Stimulated activated CD4-positive, alpha-beta T cell treated with anti-CD3 and anti-CD28 coated beads, Interleukin-1b, Interleukin-23, amount 100 ng/mL, for 4 hours (primary cell): Measurements from ENCODE around the gene ALPL.
"Not testable (repeated sequence)": the region's sequence is repeated elsewhere in the genome, so short reads cannot be mapped to it uniquely, and the experiment has no call there.

Experiments used
- DNase-seq, 2 donors: peaks; one replicate each; pipeline ENCODE4 v3.0.0-alpha.2; 2020; ENCODE audit warnings: low read depth in 2 of 2

The ALPL gene

DNA sequence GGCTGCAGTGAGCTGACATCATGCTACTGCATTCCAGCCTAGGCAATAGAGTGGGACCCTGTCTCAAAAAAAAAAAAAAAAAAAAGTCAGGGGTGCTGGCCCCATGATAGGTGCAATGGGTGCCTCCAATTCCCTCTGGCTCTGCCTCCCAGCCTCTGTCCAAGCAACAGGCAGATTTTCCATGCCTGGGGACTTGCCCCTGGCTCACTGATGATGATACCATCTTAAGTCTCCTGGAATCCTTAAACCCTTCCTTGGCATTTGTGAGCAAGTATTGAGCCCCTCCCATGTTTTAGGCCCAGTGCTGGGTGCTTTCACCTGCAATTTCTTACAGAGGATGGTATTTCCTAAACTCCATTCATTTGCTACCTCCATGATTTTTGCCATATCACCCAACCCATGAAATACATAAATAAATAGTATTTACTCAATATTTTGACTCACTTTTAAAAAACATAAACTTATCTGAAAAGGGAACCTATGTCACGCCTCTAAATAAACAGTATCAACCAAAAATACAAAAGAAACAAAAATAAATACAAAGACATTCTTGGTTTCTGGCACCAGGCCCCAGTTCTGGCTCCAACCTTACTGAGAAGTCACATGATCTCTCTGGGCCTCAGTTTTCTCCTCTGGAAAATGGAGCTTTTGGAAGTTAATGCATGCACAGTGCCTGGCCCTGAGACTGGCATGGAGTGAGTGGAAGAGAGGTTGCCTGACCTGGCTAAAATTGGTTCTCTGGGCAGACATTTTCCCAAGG is 1.5 kb upstream of the ALPL start:
- no peak for DNase-seq

DNA sequence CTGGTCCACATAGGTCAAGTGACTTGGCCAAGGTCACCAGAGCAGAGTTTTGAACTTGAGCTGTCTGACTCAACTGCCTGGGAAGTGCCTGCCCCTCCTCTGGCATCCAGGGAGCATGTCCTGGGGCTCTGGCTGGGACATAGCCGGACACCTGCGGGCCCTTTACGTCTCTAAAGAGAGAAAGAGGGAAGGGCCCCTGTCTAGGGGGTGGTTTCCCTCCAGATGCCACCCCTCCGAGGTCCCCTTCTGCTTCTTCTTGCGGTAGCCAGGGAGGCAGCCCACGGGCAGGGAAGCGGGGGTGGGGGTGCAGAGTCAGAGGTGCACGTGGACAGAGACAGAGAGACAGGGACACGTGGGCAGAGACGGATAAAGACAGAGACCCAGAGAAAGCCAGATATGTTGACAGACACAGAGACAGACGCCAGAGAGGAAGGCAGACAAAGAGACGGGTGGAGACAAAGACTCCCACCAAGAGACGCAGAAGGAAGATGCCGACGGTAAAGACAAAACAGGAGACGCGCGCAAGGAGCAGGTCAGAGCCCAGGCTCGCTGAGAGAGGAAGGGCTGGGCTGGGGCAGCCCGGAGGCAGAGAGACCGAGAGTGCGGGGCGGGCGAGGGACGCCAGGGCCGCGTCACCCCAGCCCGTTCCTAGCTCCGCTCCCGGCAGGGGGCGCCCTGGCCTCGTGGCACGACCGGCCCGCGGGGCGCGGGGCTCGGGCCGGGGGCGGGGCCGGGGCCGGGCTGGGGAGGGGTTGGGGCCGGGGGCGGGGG is 458 bp upstream of the ALPL start:
- DNase-seq: peak; percentile 53 to 76

DNA sequence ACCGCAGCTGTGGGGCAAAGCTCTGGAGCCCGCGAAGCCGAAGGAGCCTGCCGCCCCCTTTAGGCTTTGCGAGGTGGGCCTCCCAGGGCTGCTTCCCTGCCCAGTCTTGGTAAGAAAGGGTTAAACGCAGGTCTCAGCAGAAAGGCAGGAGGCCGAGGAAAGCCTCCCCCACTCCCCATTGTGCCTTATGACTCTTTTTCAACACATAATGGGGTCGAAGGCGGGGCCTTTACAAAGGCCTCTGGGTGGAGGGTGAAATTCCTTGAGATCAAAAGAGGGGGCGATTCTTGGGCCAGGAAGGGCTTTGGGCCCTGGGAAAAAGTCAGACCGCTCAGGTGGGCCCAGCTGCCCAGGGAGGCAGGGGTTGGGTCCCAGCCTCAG is 880 bp downstream of the ALPL start:
- no peak for DNase-seq

DNA sequence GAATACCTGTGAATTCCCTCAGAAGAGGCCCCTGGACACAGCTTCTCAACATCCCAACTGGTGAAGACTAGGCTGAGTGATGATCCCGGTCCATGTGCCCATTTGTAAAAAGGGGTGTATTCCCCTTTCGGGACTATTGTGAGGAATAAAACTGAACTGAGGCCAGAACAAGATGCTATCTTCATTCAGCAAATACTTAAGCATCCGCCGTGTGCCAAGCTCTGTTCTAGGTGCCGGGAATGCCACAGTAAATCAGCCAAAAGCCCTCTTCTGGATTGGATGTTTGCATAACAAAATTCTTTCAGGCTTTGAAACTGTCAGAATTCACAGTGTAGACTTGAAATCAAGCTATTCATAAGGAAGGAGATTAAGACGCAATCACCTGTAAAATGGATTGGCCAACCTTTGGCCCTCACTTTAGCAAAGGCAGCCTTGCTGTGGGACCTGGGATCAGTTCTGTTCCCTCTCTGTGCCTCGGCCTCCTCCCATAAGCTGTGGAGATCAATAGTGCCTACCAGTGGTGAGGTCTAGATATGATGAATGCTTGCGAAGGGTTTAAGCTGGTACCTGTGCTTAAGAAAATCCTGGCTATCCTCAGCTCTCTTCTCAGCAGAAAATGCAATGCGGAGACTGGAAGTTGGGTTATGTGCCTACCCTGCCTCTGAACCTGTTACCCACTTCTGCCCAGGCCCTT is 1.8 kb downstream of the ALPL start:
- no peak for DNase-seq

DNA sequence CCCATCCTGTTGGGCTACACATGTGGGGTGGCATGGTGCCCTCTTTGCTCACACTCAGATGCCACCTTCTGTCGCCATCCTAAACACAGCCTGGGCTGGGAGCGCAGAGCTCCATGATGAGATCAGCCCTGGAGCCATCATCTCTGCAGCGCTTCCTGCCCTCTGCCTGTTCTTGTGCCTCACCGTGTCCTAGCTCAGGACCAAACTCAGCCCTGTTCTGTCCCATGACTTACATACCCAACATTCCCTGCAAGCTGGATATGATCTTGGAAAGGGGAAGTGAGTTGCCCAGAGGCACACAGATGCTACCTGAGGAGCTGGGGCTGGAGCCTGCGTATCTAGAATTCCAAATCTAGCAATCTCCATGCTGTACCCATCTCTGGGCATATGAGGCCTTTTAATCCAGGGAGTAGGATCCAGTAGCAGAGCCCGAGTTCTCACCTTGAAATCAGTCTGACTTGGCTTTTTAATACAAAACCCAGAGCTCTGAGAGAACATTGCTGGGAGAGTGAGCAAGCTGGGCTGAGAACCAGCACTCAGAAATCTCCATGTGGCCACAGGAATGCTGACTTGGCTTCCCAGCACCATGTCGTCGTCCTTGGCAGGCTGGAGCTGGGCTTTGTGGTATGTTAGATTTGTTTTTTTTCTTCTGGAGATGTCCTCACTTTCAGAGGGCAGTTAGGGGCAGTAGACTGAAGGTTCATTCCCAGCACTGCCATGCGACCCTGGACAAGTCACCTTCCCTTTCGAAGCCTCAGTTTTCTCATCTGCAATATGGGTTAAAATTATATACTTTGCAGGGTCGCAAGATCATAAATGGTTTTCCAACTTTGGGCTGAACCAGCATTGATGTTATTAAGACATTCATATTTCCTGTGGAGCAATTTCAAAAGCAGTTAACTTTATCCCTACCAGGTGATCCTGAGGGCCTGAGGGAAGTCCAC is 2.6 kb downstream of the ALPL start:
- DNase-seq: no peak

DNA sequence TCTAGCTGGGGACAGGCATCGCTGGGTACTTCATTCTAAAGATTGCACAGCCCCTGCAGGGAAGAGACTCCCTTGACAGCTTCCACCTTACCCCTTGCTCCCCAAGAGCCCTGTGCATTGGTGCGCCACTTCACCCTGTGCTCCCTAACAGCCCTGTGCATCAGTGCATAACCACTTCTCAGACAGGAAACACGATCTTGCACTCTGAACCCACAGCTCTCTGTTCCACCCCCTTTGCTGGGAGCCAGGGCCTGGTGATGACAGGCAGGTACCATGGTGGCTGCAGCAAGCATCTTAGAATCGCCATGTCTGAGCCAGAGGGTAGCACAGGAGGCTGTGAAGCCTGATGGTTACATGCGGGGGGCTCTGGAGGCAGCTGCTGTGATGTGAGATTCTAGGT is 5.0 kb downstream of the ALPL start:
- no peak for DNase-seq

DNA sequence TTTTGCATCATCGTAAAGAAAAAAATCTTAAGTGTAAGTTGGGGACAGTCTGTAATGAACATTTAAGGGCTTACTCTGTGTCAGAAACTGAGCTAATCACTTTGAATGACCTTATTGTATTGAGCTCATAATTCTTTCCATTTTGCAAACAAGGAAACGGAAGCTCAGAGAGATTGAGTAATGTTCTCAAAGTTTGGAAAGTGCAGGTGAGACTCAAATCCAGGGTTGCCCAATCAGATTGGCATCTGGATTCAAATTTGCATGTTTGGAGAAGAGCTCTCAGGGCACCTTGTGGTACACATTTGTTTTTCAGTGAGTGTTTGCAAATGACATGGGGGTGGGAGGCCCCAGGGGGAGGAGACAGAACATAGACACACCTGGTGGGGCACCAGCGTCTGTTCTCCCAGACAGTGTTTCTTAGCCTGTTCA is 8.0 kb downstream of the ALPL start:
- DNase-seq: no peak

DNA sequence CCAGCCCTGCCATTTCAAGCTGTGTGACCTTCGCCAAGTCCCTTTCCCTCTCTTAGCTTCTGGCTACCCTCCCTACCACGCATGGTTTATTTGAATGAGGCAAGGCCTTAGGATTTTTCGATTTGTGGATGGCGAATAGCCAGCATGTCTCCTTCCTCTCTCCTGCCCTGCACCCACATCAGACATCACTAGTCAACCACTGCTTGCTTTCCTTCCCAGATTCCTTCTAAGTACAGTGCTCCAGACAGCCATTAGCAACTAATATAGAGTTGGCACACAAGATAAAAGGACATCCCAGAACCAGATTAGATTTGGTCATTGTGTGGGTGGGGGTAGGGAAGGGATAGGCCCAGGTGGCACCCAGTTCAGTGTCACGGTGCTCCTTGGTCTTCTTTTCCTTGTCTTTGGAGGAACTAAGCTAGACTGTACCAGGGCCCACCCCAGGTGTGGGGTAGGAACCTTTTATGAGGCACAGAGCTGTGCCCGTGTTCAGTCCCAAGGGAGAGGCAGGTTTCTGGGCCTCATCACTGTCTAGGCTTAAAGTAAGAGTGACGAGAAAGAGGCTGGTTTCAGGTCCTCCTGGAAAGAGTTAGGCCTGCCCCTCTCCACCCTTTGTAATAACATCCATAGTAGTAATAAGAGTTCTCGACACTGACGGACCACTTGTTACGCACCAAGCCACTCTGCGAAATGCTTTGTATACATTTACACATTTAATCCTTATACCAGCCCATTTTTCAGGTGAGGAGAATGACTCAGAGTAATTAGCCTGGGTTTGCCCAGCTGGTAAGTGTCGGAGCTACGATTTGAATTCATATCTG is 8.6 kb downstream of the ALPL start:
- DNase-seq: no peak

DNA sequence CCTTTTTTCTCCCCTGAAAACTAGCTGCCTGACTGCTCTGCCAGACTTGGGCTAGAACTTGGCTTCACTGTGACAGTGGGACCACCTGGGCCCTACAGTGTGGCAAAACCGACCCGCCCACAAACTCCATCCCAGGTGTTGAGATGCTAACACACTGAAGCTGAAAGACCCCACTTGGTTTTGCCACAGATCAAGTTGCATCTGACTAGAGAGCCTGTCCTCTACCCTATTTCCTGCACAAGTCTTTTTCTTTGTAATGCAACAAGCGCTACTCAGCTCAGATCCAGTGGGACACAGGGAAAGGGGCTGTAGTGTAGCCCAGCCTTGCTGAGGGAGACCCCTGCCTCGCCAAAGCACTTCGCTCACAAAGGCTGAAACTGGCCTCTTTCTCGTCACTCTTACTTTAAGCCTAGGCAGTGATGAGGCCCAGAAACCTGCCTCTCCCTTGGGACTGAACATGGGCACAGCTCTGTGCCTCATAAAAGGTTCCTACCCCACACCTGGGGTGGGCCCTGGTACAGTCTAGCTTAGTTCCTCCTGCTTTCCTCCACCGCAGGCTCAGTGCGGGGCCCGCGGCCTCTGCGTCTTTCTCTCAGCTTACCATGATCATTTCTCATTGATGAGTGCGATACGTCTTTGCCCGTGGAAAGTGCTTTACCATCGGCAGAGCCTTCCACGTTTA is 9.7 kb downstream of the ALPL start:
- DNase-seq: no peak

DNA sequence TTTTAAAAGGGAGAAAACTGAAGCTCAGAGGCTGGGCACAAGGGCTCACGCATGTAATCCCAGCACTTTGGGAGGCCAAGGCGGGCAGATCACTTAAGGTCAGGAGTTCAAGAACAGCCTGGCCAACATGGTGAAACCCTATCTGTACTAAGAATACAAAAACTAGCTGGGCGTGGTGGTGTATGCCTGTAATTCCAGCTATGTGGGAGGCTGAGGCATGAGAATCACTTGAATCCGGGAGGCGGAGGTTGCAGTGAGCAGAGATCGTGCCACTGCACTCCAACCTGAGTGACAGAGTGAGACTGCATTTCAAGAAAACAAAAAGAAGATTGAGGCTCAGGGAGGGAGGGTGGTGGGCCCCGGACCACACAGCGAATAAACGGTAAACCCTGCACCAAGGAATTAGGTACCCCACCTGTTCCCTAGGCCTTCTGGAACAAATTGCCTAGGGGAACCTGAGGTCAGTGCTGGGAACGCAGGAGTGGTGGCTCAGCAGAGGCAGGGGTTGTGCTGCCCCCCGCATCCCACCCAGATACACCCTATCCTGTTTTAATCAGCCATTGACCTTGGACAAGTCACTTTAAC is 10.4 kb downstream of the ALPL start:
- not testable (repeated sequence) for DNase-seq

DNA sequence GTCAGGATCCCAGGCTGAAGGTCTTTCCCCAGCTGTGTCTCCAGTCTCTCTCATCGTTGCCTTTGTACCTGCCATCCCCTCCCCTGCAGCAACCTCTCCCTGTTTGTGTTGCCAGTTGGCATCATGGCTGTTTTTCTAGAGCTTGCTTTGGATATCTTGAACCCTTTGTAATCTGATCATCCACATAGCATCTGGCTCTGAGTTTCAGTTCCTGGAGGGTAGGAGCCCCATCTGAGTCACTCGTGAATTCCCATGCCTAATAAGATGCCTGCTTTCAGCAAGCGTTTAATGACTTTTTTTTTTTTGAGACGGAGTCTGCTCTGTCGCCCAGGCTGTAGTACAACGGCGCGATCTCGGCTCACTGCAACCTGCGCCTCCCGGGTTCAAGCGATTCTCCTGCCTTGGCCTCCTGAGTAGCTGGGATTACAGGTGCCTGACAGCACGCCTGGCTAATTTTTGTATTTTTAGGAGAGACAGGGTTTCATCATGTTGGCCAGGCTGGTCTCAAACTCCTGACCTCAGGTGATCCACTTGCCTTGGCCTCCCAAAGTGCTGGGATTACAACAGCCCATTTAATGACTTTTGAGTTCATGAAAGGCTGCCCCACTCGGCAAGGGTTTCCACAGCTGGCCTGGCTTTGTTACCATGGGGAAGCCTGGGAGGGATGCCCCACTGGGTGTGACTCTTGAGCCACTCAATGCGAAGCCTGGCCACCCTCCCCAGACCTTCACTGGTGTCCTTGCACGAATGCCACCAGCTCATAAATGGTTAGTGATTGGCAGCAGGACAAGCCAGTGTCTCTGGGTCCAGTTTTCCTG is 11.9 kb downstream of the ALPL start:
- DNase-seq: no peak

DNA sequence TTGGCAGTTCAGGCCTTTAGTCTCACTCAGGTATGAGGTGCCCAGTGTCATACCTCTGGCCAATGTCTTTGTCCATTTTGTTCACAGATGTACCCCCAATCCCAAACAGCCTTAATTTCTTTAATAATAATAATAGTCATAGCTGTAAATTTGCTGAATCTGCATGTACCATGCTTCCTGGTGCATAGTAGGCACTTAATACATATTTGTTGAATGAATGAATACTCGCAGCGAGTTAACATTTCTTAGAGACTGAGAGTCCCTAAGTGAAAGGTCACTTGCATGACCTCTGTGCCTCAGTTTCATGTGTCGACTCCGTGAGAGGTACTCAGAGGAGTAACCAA is 12.5 kb downstream of the ALPL start:
- DNase-seq: no peak

DNA sequence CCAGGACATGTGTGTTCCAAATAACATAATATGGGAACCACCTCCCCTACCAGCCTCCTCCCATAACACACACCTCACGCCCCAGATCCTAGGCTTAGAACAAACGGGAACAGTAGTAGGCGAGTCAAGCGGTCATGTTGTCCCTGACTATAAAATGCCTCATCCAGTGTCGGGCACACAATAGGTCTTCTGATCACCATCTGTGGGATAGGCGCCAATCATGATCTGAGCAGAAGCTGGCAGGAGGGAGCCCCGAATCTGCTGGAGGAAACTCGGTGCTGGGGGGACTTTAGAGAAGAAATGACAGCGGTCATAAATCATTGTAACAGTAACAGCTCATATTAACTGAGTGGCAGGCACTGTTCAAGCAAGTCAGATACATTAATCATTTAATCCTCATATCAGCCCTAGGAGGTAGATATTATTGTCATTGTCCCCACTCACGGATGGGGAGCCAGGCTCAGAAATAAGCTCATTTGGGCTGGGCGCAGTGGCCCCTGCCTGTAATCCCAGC is 13.4 kb downstream of the ALPL start:
- no peak for DNase-seq

DNA sequence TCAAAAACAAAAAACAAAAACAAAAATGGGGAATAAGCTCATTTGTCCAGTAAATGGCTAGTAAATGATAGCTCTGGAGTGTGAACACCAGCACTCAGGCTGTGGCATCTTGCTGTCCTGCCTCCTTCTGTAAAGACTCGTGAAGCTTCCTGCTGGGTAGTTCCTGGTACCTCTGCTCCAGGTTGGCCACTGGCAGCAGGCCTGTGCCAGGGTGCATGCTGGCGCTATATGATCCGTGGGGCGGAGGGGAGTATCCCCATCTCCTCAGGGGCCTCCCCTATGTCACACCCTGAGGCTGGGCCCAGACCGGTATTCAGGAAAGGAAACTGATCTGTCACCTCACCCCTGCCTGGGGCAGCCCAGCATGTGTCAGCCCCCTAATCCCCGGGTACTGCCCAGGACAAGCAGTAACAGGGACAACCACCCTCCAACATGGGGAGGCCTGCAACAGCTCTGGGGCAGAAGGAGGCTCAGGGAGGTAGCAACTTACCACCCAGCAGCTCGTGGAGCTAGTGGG is 14.1 kb downstream of the ALPL start:
- no peak for DNase-seq

DNA sequence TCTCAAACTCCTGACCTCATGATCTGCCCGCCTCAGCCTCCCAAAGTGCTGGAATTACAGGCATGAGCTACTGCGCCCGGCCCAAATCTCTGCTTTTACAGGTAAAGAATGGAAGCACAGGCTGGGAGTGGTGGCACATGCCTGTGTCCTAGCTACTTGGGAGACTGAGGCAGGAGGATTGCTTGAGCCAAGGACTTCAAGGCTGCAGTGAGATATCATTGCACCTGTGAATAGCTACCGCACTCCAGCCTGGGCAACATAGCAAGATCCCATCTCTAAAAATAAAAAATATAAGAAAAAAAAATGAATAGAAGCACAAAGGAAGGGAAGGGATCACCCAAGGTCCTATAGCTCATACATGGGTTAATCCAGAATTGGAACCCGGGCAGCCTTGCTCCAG is 15.0 kb downstream of the ALPL start:
- no peak for DNase-seq

DNA sequence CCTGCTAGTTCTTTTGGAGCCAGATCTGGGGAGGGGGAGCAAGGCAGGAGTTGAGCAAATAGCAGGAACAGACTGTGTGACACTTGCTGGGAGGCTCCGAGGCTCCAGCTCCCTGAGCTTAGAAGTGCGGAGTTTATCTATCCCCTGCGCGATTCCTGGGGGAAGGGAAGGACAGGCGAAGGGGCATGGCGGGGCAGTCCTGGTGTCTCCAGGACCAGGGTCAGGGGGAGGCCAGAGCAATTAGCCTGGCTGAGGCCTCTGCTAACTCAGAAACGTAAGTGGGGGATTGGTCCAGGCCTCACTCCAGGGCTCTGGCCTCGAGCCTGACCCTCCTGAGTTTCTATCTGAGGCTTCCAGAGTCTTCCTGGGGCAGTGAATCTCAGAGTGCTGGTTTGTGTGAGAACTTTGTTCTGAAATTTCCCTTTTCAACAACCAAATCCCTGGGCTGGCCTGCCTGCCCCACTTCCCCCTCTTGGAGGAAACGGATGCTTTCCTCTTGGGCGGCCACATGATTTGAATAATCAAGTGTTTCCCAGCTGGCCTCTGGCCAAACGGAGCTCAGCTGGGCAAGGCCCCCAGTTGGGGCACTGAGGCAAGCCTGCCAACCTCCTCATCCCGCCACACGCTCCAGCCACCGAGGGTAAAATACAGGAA is 15.6 kb downstream of the ALPL start:
- DNase-seq: no peak

DNA sequence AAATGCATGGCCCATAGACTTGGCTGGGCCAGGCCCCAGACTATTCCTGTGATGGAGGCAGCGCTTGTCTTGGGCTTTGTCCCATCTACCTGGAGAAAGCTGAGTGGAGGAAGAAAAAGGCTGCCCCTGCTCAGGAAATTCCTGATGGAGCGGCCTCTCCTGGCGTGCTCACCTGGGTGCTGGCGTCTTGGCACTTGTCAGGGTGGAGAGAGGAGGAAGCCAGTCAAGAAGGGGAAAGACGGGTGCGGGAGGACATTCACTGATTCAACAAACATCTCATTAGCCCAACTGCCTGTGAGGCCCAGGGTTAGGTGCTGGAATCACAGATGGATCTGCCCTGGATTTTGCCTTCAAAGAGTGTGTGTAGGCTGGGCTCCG is 16.1 kb downstream of the ALPL start:
- DNase-seq: no peak

DNA sequence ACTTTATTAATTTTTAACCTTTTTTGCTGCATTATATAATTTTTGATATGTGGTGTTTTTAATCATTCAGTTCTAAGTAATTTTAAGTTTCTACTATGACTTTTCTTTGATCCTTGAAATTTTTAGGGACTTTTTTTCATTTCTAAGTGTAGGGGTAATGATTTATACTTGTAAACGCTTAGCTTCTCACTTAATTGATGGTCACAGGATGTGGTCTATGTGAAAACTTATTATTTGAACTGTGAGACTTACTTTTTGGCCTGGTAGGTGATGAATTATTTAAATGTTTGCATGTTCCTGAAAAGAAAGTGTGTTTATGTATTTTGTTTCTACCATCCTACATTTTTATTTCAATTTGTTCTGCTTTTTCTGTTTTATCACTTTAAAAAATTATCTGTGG is 17.2 kb downstream of the ALPL start:
- DNase-seq: no peak
